Measurements from ENCODE around the gene LRPAP1.
"Not testable (repeated sequence)": the region's sequence is repeated elsewhere in the genome, so short reads cannot be mapped to it uniquely, and the experiment has no call there.

LRPAP1 gene

DNA sequence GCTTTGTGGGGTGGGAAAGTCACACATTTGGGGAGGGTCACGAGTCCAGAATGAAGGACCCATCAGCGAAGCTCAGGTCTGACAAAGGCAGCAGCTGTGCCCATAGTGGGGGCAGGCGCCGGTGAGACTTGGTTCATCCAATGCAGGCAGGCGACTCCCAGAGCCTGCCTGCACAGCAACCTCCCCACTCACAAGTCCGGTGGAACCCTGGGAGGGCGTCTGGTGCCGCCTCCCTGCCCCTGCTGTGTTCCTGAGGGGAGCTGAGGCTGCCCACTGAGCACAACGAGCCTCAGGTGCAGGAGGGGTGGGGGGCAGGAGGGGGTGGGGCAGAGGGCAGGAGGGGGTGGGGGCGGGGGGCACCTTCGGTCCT is 13.7 kb downstream of the LRPAP1 start:
- no peak for DNase-seq

DNA sequence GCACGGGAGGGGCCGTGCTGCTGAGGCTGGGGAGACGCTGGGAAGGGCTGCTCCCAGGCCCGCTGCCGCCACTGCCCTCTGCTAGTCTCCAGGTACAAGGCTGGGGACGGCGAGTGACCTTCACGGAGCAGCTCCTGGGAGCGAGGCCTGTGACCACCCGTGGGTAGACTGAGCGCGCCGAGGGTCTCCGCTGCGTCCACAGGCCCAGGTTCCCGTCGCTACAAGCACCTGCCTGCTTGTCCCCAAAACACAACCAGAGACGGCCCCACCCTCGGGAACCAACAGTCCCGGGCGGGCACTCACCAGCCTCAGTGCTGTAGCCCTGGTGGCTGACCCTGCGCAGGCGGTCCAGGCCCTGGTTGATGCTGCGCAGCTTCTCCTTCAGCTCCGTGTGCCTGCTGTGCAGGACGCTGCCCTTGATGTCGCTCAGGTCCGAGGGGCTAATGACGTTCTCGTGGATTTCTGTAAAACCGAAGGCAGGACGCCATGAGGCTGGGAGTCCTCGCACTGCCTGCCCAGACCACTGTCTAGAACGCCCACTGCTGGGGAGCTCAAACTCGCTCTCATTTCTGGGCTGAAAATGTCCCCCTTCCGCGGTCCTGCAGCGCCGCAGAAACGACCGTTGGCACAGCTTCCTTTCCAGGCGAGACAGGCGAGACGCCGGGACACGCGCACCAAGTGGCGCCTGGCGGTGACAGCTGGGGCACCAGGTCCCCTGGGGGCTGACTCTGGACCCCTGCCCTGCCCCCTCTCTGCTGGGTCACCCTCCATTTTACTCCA is 14.3 kb downstream of the LRPAP1 start:
- DNase-seq, result no peak

DNA sequence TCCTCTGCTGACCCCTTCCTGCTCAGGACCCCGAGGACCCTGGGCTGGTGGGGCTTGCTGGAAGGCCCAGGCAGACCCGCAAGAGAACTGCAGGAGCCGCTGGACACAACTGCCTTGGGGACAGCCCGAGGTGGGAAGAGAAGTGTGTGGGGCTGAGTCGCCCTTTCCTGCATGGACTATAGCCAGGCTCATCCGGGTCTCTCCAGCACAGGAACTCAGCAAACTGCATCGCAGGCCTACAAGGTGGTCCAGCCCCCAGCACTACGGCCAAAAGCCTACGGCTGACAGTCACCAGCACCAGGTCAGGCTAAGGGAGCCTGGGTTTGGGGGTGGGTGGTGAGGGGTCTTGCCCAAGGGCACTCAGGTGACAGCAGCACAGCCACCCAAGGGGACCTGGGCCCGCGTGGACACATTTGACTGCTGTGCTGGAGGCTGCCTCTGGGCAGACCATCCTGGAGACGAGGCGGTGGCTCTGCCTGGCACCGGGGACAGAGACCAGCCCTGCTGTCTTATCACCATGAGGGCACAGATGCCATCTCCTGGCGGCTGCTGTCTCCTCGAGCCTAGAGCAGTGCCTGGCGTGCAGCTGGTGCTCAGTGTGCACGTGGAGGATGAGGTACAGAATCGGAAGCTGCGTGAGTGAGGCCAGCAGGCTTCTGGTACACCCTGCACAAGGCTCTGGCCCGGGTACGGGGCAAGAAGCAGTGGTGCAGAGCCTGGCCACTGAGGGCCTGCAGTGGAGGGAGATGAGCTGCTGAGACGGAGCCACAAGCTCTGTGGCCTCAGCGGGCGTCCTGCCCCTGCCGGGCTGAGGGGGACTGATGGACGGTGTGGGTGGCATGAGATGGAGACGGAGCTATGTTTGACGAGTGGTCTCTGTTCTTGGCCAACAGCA is 15.1 kb downstream of the LRPAP1 start:
- DNase-seq, result no peak

DNA sequence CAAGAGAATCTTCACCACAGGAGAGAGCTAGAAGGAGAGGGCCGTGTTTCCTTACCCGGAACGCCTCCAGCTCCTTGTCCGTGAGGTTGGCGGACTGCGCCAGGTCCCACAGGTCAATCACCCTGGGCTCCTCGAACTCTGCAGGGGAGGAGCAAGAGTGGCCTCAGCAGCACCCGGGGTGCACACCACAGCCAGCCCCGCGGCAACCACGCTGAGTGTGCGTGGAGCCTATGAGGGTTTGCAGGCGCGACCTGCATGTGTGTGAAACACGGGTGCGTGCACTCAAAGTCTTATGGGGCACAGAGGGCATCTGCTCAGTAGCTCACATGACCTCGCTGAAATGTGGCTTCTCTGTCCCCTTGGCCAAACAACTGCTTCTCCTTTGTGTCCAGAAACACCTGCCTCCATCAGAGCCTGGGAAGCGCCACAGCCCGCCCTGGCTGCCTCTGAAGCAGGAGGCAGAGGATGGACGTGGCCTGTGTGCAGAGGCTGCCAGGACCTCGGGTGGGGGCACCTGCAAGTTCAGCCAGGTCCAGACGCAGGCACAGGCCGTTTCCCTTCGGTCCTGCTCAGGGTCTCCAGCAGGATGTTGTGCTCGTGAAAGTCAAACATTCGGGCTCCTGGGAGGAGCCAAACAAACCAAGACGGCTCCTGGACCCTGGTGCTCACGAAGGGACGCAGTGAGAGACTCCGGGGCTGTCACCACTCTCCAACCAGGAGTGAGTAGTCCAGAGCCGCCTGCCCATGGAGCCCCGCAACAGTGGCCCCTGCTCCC is 16.0 kb downstream of the LRPAP1 start:
- DNase-seq, result no peak

DNA sequence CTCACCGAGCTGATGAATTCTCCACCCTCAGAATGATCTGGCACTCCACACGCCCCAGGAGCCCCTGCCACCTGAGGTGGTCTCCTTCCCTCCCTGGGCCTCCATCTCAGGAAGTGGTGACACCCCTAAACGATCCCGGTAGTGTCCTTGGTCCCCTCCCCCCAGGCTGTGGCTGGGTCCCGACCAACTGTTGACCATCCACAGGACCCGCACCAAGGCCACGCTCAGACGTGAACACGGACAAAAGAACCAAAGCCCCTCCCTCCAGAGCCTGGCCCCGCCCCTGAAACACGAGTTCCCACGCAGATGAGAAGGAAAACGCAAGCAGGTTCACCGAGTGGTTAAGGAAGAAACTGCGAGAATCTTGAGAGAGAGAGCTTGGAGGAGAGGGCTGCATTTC is 16.6 kb downstream of the LRPAP1 start:
- DNase-seq, result no peak

DNA sequence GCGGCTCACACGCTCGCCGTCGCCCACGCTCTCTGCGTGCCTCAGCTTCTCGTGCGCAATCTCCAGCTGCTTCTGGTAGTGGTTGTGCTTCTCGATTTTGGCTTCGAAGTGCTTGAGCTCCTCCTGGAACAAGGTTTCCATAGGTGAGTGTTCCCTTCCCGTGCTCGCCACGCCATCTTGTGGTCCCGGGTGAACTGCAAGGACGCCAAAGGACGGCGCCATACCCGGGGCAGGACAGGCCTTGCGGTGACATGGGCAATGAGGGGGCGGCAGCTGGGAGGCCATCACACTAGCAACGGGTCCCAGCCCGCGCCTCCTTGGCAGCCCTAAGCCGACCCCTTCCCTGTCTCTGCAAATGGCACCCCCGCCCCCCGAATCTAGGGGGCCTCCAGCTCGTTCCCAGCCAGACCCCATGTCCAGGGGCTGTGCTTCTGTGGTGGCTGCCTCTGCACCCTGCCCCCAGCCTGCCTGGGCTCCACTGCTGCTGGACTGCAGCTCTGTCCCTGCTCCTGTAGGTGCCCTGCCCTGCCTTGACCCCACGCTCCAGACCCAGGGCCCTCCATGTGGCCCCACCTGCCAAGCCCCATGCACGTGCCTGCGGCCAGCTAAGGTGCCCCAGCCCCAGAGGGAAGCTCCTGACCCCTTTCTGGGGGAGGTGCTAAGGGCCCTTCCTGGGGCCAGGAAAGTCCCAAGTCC is 17.3 kb downstream of the LRPAP1 start:
- no peak for DNase-seq

DNA sequence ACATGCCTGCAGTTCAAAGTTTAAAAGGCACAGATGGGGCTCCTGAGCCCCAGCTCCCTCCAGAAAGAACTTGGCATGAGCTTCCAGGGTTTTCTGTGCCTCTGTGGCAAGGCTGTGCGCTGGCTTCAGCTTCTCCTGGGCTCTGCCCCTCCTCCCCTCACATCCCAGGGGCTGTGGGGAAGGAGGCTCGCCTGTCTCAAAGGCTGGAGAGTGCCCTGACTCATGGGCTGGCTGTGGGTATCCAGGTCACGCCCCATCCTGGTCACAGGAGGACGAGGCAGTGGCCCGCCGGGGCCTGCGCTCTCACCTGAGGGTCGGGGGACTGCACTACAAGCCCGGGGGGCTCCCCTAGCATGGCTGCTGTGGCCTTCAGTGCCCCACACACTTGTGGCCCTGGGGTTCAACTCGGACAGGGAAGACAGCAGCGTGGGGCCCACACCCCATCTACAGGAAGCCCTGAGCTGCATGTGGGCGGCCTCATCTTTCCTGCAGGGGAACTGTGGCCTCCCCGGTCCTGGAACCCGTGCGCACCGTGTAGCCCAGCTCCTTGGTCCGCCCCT is 17.9 kb downstream of the LRPAP1 start:
- DNase-seq, result no peak

DNA sequence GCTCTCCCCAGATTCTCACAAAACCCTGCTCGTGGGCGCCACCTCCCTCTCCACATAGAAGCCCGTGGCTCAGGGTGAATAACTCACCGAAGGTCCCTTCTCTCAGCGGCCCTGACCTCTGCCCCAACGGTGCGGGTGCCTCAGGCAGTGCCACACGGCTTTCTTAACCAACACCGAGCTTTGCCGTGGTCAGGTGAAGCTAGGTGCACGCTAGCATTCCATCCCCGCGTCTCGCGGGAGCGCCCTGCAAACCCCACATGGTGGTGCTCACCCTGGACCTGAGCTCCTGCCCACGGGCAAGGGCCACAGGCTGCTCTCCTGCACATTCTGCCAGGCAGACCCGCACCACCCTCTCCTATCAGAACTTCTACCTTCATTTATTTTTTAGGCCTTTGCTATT is 18.4 kb downstream of the LRPAP1 start:
- DNase-seq, result no peak

DNA sequence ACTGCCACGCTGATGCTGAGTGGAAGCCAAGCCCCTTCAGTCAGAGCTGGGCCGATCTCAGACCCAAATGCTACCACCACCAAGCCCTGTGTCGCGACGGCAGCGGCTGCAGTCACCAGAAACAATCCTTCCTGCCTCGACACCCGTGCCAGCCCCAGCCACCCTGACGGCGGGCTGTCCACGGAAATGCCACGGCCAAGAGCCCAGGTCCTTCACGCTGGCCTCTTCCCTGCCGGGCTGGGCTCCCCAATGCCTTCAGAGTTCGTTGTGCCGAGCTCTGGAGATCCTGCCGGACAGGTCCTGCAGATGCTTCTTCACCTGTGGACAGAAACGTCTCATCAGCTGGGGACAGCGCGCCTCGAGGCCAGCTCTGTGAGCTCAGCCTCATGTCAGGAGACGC is 19.5 kb downstream of the LRPAP1 start:
- DNase-seq, result no peak

DNA sequence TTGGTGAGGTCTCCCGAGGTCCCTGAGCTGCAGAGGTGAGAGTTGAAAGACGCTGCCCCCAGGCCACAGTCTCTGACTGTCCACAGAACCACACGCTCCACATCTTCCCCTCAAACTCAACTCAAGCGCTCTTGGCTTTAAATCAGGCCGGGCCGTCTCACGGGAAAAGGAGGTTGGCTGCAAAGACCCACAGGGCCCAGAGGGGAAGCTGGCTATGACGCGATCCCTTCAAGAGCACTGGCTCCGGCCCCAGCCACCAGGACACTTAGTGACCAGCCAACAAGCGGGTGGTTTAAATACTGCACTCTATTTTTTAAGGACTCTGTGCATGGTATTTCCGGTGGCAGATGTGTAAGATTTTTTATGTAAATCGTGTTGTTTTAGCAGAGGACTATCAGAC is 19.9 kb downstream of the LRPAP1 start:
- no peak for DNase-seq

DNA sequence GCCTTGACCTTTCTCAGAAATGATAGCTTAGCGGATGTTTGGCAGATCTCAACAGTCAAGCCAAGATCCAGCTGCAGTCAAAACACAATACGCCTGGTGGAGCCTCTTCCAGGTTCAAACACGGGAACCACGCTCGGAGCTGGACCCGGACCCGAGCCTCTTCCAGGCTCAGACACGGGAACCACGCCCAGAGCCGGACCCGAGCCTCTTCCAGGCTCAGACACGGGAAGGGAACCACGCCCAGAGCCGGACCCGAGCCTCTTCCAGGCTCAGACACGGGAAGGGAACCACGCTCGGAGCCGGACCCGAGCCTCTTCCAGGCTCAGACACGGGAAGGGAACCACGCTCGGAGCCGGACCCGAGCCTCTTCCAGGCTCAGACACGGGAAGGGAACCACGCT is 20.6 kb downstream of the LRPAP1 start:
- not testable (repeated sequence) for DNase-seq

DNA sequence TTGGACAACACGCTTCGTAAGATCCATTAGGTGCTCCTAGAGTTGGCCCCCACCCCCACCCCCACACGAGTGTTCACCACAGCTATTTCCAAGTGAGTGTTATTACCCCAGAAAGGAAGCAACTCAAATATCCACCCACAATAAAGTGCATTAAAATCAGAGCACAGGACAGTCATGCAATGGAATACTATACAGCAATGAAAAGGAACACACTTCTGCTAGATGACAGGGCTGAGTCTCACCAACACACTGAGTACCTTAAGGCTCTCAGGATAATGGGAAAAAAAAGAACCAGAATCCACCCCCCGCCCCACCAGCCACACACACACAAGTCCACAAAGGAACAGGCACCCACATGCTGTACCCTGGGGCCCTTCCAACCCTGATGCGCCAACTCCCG is 21.0 kb downstream of the LRPAP1 start:
- DNase-seq, result no peak

DNA sequence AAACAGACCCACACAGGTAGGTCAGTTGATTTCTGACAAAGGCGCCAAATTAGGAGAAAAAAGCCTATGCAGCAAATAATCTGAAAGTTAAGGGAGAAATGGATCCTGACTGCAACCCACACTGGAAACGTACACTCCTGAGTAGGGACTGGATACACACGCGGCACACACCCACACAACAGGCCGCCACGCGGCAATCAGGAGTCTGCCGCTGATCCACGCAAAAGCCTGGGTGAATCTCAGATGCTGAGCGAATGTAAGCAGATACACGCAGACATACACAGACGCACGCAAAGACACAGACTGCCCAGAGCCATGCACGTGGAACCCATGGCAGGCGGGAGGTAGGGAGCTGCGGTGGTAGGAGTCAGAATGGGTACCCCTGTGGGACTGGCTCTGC is 21.7 kb downstream of the LRPAP1 start:
- DNase-seq, result no peak

DNA sequence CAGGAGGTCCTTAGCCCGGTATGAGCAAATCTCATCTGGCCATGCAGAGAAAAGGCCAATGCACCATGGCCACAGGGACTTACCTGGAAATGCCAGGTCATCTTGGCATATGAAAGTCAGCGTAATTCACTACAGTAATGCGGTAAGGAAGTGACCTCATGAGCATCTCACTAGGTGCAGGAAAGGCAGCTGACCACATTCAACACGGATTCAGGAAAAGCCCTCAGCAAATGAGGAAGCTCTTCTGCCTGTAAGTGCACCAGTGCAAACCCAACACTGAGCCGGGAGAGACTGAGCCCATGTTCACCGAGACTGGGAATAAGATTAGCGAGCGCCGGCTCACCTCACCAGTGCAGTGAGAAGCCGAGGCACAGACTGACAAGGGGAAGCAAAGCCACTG is 23.7 kb downstream of the LRPAP1 start:
- no peak for DNase-seq

DNA sequence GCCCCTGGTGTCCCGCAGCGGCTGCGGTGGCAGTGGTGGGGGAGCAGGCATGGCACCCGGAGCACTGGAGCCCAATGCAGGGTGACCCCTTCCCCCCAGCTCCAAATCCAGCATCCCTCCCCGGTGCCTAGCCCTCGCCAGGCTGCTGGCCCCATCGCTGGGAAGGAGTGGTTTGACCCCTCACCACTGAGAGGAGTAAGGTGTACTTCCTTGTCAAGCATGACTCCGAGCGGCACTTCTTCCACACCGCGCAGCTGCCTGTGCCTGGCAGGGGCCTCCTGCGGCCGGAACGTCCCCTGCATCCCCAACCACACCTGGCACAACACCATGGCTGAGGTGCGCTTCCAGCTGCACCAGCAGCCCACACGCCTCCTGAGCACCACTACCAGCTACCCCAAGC is 27.0 kb downstream of the LRPAP1 start:
- DNase-seq, result no peak

DNA sequence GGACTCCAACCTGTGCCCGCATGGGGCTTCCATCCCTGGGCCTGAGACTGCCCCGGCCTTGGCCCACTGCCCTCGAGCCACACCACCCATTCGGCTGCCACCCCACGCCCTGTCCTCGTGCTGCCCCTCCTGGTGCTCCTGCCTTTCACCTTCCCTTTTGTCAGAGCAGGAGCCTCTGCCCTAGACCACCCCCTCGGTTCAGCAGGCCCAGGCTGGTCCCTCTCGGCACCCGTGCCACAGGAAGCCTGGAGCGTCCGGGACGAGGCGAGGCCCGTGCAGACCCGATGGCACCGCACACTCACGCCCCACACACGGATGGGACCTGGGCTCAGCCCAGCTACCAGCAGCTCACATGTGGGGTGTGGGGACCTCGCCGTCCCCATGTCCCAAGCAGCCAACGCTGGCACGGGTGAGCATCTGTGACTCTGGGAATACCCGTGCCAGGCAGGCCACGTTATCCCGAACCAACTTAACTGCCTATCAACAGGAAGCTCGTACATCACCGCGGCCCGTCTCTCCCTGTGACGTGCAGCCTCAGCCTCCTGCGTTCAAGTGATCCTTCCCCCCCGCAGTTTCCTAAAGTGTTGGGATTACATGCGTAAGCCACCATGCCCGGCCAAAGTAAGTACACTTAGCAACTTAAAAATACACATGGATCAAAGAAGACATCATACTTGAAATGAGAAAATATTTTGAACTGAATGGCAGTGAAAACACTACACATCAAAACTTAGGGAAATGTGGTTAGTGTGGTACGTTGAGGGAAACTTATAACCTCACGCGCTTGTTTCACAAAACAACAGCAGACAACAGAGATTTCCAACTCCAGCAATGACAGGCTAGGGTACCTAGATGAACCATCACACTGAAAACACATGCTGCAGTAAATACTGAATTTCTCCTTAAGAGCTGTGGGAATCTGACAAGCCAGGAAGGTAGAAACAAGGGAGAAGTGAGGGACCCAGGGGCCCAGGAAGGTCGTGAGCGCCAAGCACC is 29.0 kb downstream of the LRPAP1 start:
- no peak for DNase-seq

DNA sequence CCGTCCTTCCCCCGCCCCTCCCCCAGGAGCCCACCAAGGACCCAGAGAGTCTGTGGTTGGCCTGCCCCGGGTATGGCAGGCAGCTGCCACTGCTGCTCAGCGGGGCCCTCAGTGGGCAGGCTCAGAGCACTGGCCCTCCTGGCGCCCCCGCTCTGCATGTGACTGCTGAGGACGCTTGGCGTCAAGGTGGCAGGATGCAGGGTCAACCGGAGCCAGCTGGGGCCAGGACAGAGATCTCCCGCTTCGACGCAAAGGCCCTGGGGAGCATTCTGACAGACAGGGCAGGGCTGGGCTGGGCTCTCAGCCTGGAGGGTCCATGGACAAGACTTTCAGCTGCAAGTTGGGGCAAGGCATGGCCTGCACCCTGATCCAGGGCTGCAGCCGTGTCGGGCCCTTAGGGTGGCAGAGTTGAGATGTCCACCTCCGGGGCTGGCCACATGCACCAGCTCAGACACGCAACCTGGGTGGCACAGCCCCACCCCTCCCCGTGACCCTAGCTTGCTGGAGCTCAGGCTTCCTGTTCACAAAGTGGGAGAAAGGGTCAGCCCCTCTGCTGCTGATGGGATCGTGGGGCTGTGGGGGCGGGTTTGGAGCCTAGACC is 30.3 kb downstream of the LRPAP1 start:
- no peak for DNase-seq

DNA sequence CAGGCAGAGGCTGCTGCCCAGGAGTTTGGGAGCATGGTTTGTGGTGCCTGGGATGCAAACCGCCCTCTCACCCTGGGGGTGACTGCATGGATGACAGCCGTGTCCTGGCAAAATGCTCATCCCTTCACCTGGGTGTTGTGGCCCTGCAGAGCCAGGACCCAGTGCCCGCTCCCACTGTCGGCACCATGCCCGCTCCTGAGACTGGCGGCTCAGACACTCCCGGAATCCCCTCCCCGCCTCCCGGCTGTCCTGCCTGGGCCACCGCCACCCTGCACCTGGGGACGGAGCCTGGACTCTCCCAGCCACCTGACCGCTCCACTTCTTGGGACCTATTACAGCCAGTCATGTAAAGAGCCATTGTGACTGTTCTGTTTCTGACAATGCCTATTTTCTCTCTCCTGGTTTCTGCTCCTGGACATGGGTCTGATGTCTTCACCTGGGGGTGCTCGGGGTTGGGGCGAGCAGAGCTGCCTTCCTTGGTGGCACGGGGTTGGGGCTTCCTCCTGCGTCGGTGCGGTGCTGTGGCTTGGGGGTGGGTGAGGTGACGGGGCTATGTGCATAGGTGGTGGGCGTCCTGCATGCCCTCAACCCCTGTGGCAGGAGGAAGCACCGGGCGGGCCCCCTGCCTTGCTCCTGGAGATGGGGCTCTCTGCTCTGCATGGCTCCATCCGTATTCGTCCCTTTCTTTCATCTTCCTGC is 30.9 kb downstream of the LRPAP1 start:
- no peak for DNase-seq

DNA sequence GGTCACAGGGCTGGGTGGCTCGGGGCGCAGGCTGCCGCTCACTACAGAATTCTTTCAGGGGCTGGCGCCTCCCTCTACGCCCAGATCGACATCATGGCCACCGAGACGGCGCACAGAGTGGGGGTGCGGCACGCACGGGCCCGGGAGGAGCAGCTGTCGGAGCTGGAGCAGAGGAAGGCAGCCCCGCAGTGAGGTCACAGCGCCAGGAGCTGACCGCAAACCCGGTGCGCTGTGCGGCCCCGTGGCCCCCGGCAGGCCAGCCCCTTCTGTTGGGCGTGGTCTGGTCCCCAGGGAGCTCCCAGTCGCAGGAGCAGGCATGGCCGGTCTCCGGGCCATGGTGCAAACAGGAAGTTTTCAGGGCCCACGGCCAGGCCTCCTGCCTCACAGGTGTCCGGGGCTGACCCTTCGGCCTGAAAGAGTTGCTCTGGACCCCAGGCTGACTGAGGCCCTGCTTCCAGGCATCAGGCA is 31.6 kb downstream of the LRPAP1 start:
- DNase-seq, result no peak

DNA sequence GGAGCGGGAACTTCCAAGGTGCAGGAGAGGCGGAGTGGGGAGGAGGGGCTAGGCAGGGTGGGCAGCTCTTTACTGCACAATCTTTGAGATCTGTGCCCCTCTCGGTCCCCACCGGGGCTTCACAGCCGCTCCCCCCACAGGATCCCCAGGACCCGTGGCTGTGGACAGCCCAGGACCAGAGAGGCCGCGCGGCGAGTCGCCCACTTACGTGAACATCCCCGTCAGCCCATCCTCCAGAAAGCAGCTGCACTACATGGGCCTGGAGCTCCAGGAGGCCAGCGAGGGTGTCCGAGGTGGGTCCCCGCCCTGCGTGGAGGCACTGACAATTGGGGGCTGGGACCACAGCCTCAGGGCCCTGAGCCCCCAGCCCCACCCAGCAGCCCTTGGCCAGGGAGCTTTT is 32.1 kb downstream of the LRPAP1 start:
- no peak for DNase-seq
